ENCODE measurements around the gene BMAL2. TPM values are rescaled to one million over a fixed set of nuclear protein-coding genes. Genes with fewer than 3 reads are reported as not detected.

The BMAL2 gene
- 1 to 10 TPM; 1.1 to 4.8 (median 1.5) TPM for polyA plus RNA-seq

- no peak within 1 kb of the TSS for H3K27ac ChIP-seq (ENCODE audit: low read depth, low read length)
- 0 to 1% (median 0%) methylated on average over 41 to 95 of the region's 96 CpGs for WGBS, 3 donors
Observed at GRCh38 chr12:27332714-27333402, at the start of gene BMAL2. BMAL2 (plus strand) TSS chr12:27332836; CDS start chr12:27333073, 237 bp downstream.

GRCh38 chr12:27284021-27284420, 48.6 kb upstream of the BMAL2 start:
- WGBS, 3 donors = 84 to 93% (median 91%) methylated on average over 3 of the region's 3 CpGs
- no peak overlapping the region for H3K27ac ChIP-seq (ENCODE audit: low read depth, low read length)

GRCh38 chr12:27284751-27285150, 47.9 kb upstream of the BMAL2 start:
- no peak overlapping the region for H3K27ac ChIP-seq (ENCODE audit: low read depth, low read length)
- WGBS, 3 donors = 51 to 71% (median 65%) methylated on average over 2 of the region's 2 CpGs

- WGBS, 3 donors = 67 to 91% (median 91%) methylated on average over 1 of the region's 1 CpG
- no peak overlapping the region for H3K27ac ChIP-seq (ENCODE audit: low read depth, low read length)
Observed at GRCh38 chr12:27285403-27285802, 47.2 kb upstream of the BMAL2 start.

- 95 to 99% (median 96%) methylated on average over 3 of the region's 3 CpGs for WGBS, 3 donors
- H3K27ac ChIP-seq (ENCODE audit: low read depth, low read length) = no peak overlapping the region
Observed at GRCh38 chr12:27289414-27289813, 43.2 kb upstream of the BMAL2 start.

GRCh38 chr12:27290501-27291168, 42.0 kb upstream of the BMAL2 start:
- WGBS, 3 donors = 47 to 71% (median 70%) methylated on average over 4 of the region's 4 CpGs
- H3K27ac ChIP-seq (ENCODE audit: low read depth, low read length) = no peak overlapping the region

- H3K27ac ChIP-seq (ENCODE audit: low read depth, low read length) = no peak overlapping the region
- 5 to 39% (median 37%) methylated on average over 1 of the region's 1 CpG for WGBS, 3 donors
Observed at GRCh38 chr12:27291862-27292261, 40.8 kb upstream of the BMAL2 start.

GRCh38 chr12:27292718-27293117, 39.9 kb upstream of the BMAL2 start:
- H3K27ac ChIP-seq (ENCODE audit: low read depth, low read length) = no peak overlapping the region
- 73 to 92% (median 79%) methylated on average over 2 of the region's 2 CpGs for WGBS, 3 donors

GRCh38 chr12:27293463-27293862, 39.2 kb upstream of the BMAL2 start:
- H3K27ac ChIP-seq (ENCODE audit: low read depth, low read length) = no peak overlapping the region
- 16 to 70% (median 60%) methylated on average over 3 of the region's 3 CpGs for WGBS, 3 donors

- no peak overlapping the region for H3K27ac ChIP-seq (ENCODE audit: low read depth, low read length)
- WGBS, 3 donors = 61 to 88% (median 78%) methylated on average over 6 of the region's 6 CpGs
Observed at GRCh38 chr12:27296674-27297073, 36.0 kb upstream of the BMAL2 start.

GRCh38 chr12:27297566-27297965, 35.1 kb upstream of the BMAL2 start:
- no peak overlapping the region for H3K27ac ChIP-seq (ENCODE audit: low read depth, low read length)
- WGBS, 3 donors = 66 to 85% (median 78%) methylated on average over 4 of the region's 4 CpGs

GRCh38 chr12:27299102-27299501, 33.5 kb upstream of the BMAL2 start:
- 93 to 100% (median 98%) methylated on average over 1 of the region's 1 CpG for WGBS, 3 donors
- H3K27ac ChIP-seq (ENCODE audit: low read depth, low read length) = no peak overlapping the region

- H3K27ac ChIP-seq (ENCODE audit: low read depth, low read length) = no peak overlapping the region
Observed at GRCh38 chr12:27300226-27300625, 32.4 kb upstream of the BMAL2 start.

GRCh38 chr12:27303139-27304111, 29.2 kb upstream of the BMAL2 start:
- H3K27ac ChIP-seq (ENCODE audit: low read depth, low read length) = no peak overlapping the region
- 58 to 87% (median 80%) methylated on average over 3 of the region's 3 CpGs for WGBS, 3 donors

GRCh38 chr12:27304856-27305255, 27.8 kb upstream of the BMAL2 start:
- 52 to 75% (median 67%) methylated on average over 1 of the region's 1 CpG for WGBS, 3 donors
- H3K27ac ChIP-seq (ENCODE audit: low read depth, low read length) = no peak overlapping the region

- H3K27ac ChIP-seq (ENCODE audit: low read depth, low read length) = no peak overlapping the region
- 91 to 95% (median 91%) methylated on average over 1 of the region's 1 CpG for WGBS, 3 donors
Observed at GRCh38 chr12:27305673-27306456, 26.8 kb upstream of the BMAL2 start.

- no peak overlapping the region for H3K27ac ChIP-seq (ENCODE audit: low read depth, low read length)
- WGBS, 3 donors = 89 to 96% (median 93%) methylated on average over 2 of the region's 2 CpGs
Observed at GRCh38 chr12:27309293-27309994, 23.2 kb upstream of the BMAL2 start.

GRCh38 chr12:27309995-27310315, 22.7 kb upstream of the BMAL2 start:
- 97 to 100% (median 97%) methylated on average over 1 of the region's 1 CpG for WGBS, 3 donors
- no peak overlapping the region for H3K27ac ChIP-seq (ENCODE audit: low read depth, low read length)
